ENCODE results near the gene CAPN5.

GRCh38 chr11:77079666-77080065 is 12.9 kb downstream of the CAPN5 start:
- no peak for TF ChIP-seq POLR2A (IDR thresholded peaks at IDR 0.05; ENCODE audit: low read depth)
- TF ChIP-seq, protein P1, sequence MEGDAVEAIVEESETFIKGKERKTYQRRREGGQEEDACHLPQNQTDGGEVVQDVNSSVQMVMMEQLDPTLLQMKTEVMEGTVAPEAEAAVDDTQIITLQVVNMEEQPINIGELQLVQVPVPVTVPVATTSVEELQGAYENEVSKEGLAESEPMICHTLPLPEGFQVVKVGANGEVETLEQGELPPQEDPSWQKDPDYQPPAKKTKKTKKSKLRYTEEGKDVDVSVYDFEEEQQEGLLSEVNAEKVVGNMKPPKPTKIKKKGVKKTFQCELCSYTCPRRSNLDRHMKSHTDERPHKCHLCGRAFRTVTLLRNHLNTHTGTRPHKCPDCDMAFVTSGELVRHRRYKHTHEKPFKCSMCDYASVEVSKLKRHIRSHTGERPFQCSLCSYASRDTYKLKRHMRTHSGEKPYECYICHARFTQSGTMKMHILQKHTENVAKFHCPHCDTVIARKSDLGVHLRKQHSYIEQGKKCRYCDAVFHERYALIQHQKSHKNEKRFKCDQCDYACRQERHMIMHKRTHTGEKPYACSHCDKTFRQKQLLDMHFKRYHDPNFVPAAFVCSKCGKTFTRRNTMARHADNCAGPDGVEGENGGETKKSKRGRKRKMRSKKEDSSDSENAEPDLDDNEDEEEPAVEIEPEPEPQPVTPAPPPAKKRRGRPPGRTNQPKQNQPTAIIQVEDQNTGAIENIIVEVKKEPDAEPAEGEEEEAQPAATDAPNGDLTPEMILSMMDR (IDR thresholded peaks at IDR 0.05): no peak
- no peak for TF ChIP-seq POLR2AphosphoS5 (IDR thresholded peaks at IDR 0.05)
